Gastrocnemius medialis (tissue), 4 donors: Measurements from ENCODE around the gene DENND5B. TPM values are rescaled to one million over a fixed set of nuclear protein-coding genes. Genes with fewer than 3 reads are reported as not detected.

Experiments used
- ATAC-seq, 2 donors: fragments of 150-250 bp; one replicate each; pipeline ENCODE4 v1.9.1; 2016
- DNase-seq, 2 donors: peaks; one replicate each; pipeline ENCODE4 v3.0.0-alpha.2; 2019
- H3K27ac ChIP-seq, 4 donors: fragments of 200-600 bp; sonication (generic); 1 replicate in 1 of 4; 2 replicates in 3 of 4; pipeline ENCODE4 v1.5.1; 2016 to 2018; ENCODE audit warnings: mild to moderate bottlenecking in 2 of 4, moderate library complexity in 1 of 4
- H3K27me3 ChIP-seq, 3 donors: fragments of 200-600 bp; sonication (generic) in 2 of 3; 1 replicate in 1 of 3; 2 replicates in 2 of 3; pipeline versions ENCODE4 v1.5.1 to v1.6.0; 2016 to 2019; ENCODE audit warnings: mild to moderate bottlenecking in 1 of 3, moderate library complexity in 1 of 3
- H3K36me3 ChIP-seq, 2 donors: fragments of 200-600 bp; sonication (generic) in 1 of 2; one replicate each; pipeline ENCODE4 v1.5.1; 2017 to 2018
- H3K4me1 ChIP-seq, 2 donors: fragments of 200-600 bp; sonication (generic) in 1 of 2; one replicate each; pipeline ENCODE4 v1.5.1; 2016 to 2017; ENCODE audit warnings: mild to moderate bottlenecking in 2 of 2
- H3K4me3 ChIP-seq, 4 donors: fragments of 200-600 bp; sonication (generic) in 3 of 4; 1 replicate in 1 of 4; 2 replicates in 3 of 4; pipeline ENCODE4 v1.5.1; 2016 to 2019; ENCODE audit warnings: mild to moderate bottlenecking in 2 of 4
- H3K9me3 ChIP-seq, 3 donors: fragments of 200-600 bp; sonication (generic) in 2 of 3; 1 replicate in 1 of 3; 2 replicates in 2 of 3; pipeline ENCODE4 v1.5.1; 2016 to 2019
- CTCF ChIP-seq, 5 experiments: fragments of 450-650 bp in 3 of 5; fragments of 200-600 bp in 2 of 5; sonication (generic) in 2 of 5; IDR thresholded peaks in 4 of 5; conservative IDR thresholded peaks in 1 of 5; 1 replicate in 4 of 5; 2 replicates in 1 of 5; pipeline ENCODE4 v1.5.1; 2016 to 2019; ENCODE audit warnings: antibody characterized with exemption in 5 of 5, mild to moderate bottlenecking in 3 of 5, moderate library complexity in 3 of 5
- POLR2A ChIP-seq, 2 donors: fragments of 450-650 bp; IDR thresholded peaks; one replicate each; pipeline ENCODE4 v1.6.1; 2017; ENCODE audit warnings: antibody characterized with exemption in 2 of 2, mild to moderate bottlenecking in 2 of 2, moderate library complexity in 2 of 2
- in situ Hi-C, 4 donors: fragments of 200-750 bp; cut with MboI; loops; one replicate each; pipeline versions ENCODE4 v1.15.0 to v1.8.0; 2017; ENCODE audit warnings: low sequenced_read_pairs in 4 of 4
- intact Hi-C: fragments of 100-400 bp; cut with DNase I; formaldehyde crosslinking; loops from one replicate; pipeline ENCODE4 v1.15.1; 2023; ENCODE audit warnings: low total_unique reads
- total RNA-seq, 4 donors: library from RNA; depleted of rRNA; stranded (reverse); fragments of >200 nt; gene quantifications; one replicate each; pipeline versions ENCODE4 v1.1.0 to v1.2.3, GENCODE V29; 2016

The DENND5B gene
- total RNA-seq, 4 donors from 2014 or later: 12.5 to 33.7 (median 26.7) TPM

DNA sequence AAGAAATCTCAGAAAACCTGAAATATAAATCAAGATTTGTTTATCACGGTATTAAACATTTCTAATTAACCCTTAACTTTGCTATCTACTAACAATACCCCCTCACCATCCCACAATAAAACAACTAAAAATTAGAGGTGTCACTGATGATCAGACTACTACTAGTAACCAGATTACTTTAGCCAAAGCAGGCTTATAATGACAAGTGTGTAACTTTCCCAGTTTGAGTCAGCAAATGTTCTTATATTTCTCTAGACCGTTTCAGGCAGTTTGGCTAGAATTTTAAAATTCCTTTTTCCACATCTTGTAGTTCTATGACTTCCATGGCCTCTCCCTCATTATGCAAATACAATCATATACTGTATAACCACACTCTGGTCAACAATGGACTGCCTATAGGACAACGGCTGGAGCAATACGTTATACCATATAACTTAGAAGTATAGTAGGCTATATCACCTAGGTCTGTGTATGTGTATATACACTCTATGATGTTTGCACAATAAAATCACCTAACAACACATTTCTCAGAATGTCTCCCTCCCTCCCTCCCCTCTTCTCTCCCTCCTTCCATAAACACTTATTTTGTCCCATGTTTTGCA is 102.1 kb downstream of the DENND5B start:
- no peak for TF ChIP-seq POLR2A (IDR thresholded peaks at IDR 0.05)
- intact Hi-C loops: no loop called here
- in situ Hi-C loops: no loop called here

DNA sequence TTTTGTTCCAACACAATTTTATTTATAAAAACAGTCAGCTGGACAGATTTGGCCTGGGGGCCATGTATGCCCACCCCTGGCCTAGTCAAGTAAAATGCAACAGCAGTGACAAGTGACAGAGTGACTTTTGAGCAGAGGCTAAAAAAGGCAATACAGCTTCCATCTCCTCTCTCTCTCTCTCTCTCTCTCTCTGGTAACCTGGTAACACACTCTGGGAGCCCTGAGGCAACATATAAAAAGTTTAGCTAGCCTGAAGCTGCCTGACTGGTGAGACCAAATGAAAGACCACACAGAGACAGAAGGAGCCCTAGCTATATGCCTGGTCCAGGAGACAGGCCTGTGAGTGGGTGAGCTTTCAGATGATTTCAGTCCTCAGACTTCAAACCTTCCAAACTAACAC is 105.4 kb downstream of the DENND5B start:
- no peak for DNase-seq
- no peak for TF ChIP-seq POLR2A (IDR thresholded peaks at IDR 0.05)
- TF ChIP-seq CTCF (IDR thresholded peaks at IDR 0.05 in 4 of 5, conservative IDR thresholded peaks at IDR 0.05 in 1 of 5): no peak
- ATAC-seq: no peak
- no peak overlapping the region for H3K4me3 ChIP-seq
- H3K27me3 ChIP-seq: no peaks in the 10 kb centered on the region
- intact Hi-C loops: no loop called here
- no peaks in the 10 kb centered on the region for H3K4me1 ChIP-seq
- in situ Hi-C loops: no loop called here
- no peak overlapping the region for H3K27ac ChIP-seq
- no peaks in the 10 kb centered on the region for H3K9me3 ChIP-seq
- H3K36me3 ChIP-seq: peaks cover 0 to 9% of the 10 kb centered on the region in 2 donors

More for the DNA sequence above, 102.1 kb downstream of the DENND5B start:
- Histone ChIP-seq H3K27me3 (no peaks in the 10 kb centered on the region), H3K4me3 (no peak overlapping the region), H3K36me3 (peaks cover 0 to 9% of the 10 kb centered on the region in 2 donors), H3K4me1 (peaks cover 0 to 16% of the 10 kb centered on the region in 2 donors), H3K9me3 (no peaks in the 10 kb centered on the region), H3K27ac (no peak overlapping the region)
- no peak for DNase-seq
- ATAC-seq: no peak

- no peaks in the 10 kb centered on the region for H3K27me3 ChIP-seq
- DNase-seq: no peak
- in situ Hi-C loops (no loop called here), intact Hi-C loops (no loop called here)
- H3K9me3 ChIP-seq: no peaks in the 10 kb centered on the region
- no peak overlapping the region for H3K27ac ChIP-seq
- no peak overlapping the region for H3K4me3 ChIP-seq
- no peak for ATAC-seq
- no peaks in the 10 kb centered on the region for H3K4me1 ChIP-seq
- TF ChIP-seq CTCF (IDR thresholded peaks at IDR 0.05 in 4 of 5, conservative IDR thresholded peaks at IDR 0.05 in 1 of 5) (no peak), POLR2A (IDR thresholded peaks at IDR 0.05) (no peak)
- peaks cover 0 to 11% of the 10 kb centered on the region in 2 donors for H3K36me3 ChIP-seq
Measured at GRCh38 chr12:31482816-31483215, 108.1 kb downstream of the DENND5B start.

- Histone ChIP-seq H3K4me3 (no peak overlapping the region), H3K27ac (no peak overlapping the region), H3K27me3 (no peaks in the 10 kb centered on the region), H3K4me1 (no peaks in the 10 kb centered on the region), H3K9me3 (no peaks in the 10 kb centered on the region), H3K36me3 (peaks cover 0 to 11% of the 10 kb centered on the region in 2 donors)
- DNase-seq: no peak
- in situ Hi-C loops (no loop called here), intact Hi-C loops (no loop called here)
- no peak for ATAC-seq
- TF ChIP-seq POLR2A (IDR thresholded peaks at IDR 0.05) (no peak), CTCF (IDR thresholded peaks at IDR 0.05 in 4 of 5, conservative IDR thresholded peaks at IDR 0.05 in 1 of 5) (no peak)
Measured at GRCh38 chr12:31481415-31481814, 109.5 kb downstream of the DENND5B start.

DNA sequence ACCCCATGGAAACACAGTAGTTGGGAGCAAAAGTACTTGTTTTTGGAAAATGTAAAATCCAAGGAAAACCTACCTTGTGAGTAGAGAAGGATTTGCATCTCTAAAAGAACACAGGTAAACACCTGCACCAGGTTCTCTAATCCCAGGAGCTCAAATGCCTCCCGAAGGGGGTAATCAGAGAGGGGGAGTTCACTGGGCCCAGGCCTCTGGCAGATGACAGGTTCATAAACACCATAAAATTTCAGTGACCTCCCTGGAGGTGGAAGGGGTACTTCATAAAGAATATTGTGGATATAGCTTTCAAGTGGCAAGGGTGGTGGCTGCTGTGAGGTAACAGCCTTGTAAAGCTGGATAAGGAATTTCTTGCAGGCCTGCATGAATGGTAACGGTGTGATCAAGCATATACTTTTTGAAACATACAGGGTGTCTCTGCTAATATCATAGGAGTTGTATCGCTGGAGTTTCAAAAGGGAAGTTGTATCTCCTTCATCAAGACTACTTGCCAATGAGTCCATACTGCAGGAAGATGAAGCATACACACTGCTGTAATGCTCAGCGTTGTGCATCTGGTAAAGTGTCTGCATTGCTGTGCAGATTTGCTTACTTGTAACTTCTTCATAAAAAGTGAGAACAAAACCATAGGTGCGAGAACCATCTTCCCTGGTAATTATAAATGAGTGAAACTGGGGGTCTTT is 111.3 kb downstream of the DENND5B start:
- intact Hi-C loops (no loop called here), in situ Hi-C loops (no loop called here)
- DNase-seq: no peak

More for the DNA sequence above, 111.3 kb downstream of the DENND5B start:
- Histone ChIP-seq H3K36me3 (peaks cover 0 to 11% of the 10 kb centered on the region in 2 donors), H3K9me3 (no peaks in the 10 kb centered on the region), H3K4me1 (no peaks in the 10 kb centered on the region), H3K27me3 (no peaks in the 10 kb centered on the region), H3K4me3 (no peak overlapping the region), H3K27ac (no peak overlapping the region)
- no peak for ATAC-seq
- TF ChIP-seq CTCF (IDR thresholded peaks at IDR 0.05 in 4 of 5, conservative IDR thresholded peaks at IDR 0.05 in 1 of 5) (no peak), POLR2A (IDR thresholded peaks at IDR 0.05) (no peak)
